ENCODE results near the gene ZNF185.

DNA sequence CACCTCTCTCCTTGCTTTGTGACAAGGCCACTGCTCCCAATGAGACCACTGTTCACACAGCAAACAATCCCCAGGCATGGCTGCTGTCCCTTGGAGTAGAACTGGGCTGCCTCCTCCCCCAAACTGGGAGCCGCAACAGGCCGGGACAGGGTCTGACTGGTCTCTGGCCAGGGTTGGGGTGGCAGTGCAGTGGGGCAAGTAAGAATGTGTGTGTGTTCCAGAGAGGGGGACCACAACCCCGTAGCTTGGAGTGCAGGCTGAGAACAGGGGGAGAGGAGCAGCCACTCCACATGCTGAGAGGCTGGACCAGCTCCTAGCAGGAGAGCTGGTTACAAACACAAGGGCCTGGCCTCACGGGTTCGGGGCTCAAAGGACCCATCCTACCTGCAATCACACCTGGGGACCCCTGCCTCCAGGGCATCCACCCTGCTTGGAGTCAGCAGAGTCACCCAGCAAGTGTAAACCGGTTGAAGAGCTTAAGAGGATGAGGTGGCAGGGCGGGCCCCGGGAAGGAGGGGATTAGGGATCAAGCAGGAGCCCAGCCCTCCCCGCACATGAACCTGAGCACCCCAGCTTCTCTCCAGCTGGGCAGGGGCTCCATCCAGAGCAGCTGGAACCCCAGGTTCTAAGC lies 3.8 kb upstream of the ZNF185 start:
- TF ChIP-seq POLR2A (IDR thresholded peaks at IDR 0.05; ENCODE audit: low read depth, low read length), result no peak
- TF ChIP-seq, protein P1, sequence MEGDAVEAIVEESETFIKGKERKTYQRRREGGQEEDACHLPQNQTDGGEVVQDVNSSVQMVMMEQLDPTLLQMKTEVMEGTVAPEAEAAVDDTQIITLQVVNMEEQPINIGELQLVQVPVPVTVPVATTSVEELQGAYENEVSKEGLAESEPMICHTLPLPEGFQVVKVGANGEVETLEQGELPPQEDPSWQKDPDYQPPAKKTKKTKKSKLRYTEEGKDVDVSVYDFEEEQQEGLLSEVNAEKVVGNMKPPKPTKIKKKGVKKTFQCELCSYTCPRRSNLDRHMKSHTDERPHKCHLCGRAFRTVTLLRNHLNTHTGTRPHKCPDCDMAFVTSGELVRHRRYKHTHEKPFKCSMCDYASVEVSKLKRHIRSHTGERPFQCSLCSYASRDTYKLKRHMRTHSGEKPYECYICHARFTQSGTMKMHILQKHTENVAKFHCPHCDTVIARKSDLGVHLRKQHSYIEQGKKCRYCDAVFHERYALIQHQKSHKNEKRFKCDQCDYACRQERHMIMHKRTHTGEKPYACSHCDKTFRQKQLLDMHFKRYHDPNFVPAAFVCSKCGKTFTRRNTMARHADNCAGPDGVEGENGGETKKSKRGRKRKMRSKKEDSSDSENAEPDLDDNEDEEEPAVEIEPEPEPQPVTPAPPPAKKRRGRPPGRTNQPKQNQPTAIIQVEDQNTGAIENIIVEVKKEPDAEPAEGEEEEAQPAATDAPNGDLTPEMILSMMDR (IDR thresholded peaks at IDR 0.05; ENCODE audit: extremely low read depth in 1 of 2, insufficient read depth in 1 of 2, low read depth in 1 of 2, low read length in 2 of 2), result no peak

Measured in endothelial cell of umbilical vein (primary cell).